ENCODE measurements around the gene INTS7. TPM values are rescaled to one million over a fixed set of nuclear protein-coding genes. Genes with fewer than 3 reads are reported as not detected.
A peak's percentile ranks its signal among the peaks of the same experiment; 100 is the strongest.

INTS7 gene
- total and polyA plus RNA-seq, 8 donors, result 3.1 to 10.1 (median 4.7) TPM

GRCh38 chr1:211986628-211987254, 48.6 kb downstream of the INTS7 start:
- DNase-seq (no peak), FAIRE-seq (no peak), ATAC-seq (no peak)
- H3K9me3 ChIP-seq, result no peaks in the 10 kb centered on the region
- H3K4me3 ChIP-seq, result no peak overlapping the region
- H3K36me3 ChIP-seq, result no peaks in the 10 kb centered on the region
- TF ChIP-seq CTCF (IDR thresholded peaks at IDR 0.05), result no peak
- intact Hi-C loops (cut with DNase I), result no loop called here
- H3K27ac ChIP-seq, result no peak overlapping the region
- H3K27me3 ChIP-seq, result no peaks in the 10 kb centered on the region
- H3K4me1 ChIP-seq, result no peaks in the 10 kb centered on the region
- WGBS, 2 donors, result 96 to 97% methylated on average over 7 of the region's 7 CpGs

GRCh38 chr1:211985556-211986264, 49.6 kb downstream of the INTS7 start:
- Histone ChIP-seq H3K9me3 (no peaks in the 10 kb centered on the region), H3K36me3 (peaks cover 0 to 6% (median 0%) of the 10 kb centered on the region in 3 donors), H3K27me3 (no peaks in the 10 kb centered on the region), H3K27ac (no peak overlapping the region), H3K4me1 (no peaks in the 10 kb centered on the region), H3K4me3 (no peak overlapping the region)
- intact Hi-C loops (cut with DNase I), result no loop called here
- no peak for TF ChIP-seq CTCF (IDR thresholded peaks at IDR 0.05)
- FAIRE-seq, result no peak
- 93 to 95% methylated on average over 4 of the region's 4 CpGs for WGBS, 2 donors
- DNase-seq, result no peak
- ATAC-seq, result no peak

GRCh38 chr1:211978596-211978995, 56.8 kb downstream of the INTS7 start:
- Histone ChIP-seq H3K27ac (no peak overlapping the region), H3K4me1 (no peaks in the 10 kb centered on the region), H3K9me3 (no peaks in the 10 kb centered on the region), H3K36me3 (peaks cover 0 to 13% (median 0%) of the 10 kb centered on the region in 3 donors), H3K27me3 (no peaks in the 10 kb centered on the region), H3K4me3 (no peak overlapping the region)
- FAIRE-seq (no peak), DNase-seq (no peak), ATAC-seq (no peak)
- TF ChIP-seq CTCF (IDR thresholded peaks at IDR 0.05), result no peak
- intact Hi-C loops (cut with DNase I), result no loop called here
- 90 to 92% methylated on average over 4 of the region's 4 CpGs for WGBS, 2 donors

- Histone ChIP-seq H3K36me3 (peaks cover 0 to 4% (median 0%) of the 10 kb centered on the region in 3 donors), H3K4me3 (no peak overlapping the region), H3K4me1 (no peaks in the 10 kb centered on the region), H3K27ac (no peak overlapping the region), H3K27me3 (no peaks in the 10 kb centered on the region), H3K9me3 (no peaks in the 10 kb centered on the region)
- no peak for DNase-seq
- no peak for ATAC-seq
- no peak for TF ChIP-seq CTCF (IDR thresholded peaks at IDR 0.05)
- WGBS, 2 donors, result 85 to 86% methylated on average over 3 of the region's 3 CpGs
- intact Hi-C loops (cut with DNase I), result no loop called here
- FAIRE-seq, result peak; percentile 47
Measured at GRCh38 chr1:211975152-211975941, 60.0 kb downstream of the INTS7 start.

Measured in pancreas (tissue), 10 donors.